Vagina (tissue), 2 donors: ENCODE measurements around the gene PRAC2.

Experiments used
- CTCF ChIP-seq, 3 experiments: fragments of 450-650 bp in 2 of 3; fragments of 200-600 bp in 1 of 3; sonication (generic) in 1 of 3; IDR thresholded peaks; one replicate each; pipeline ENCODE4 v1.5.1; 2017 to 2019; ENCODE audit warnings: antibody characterized with exemption in 3 of 3, mild to moderate bottlenecking in 2 of 3, moderate library complexity in 2 of 3
- POLR2A ChIP-seq, 2 donors: fragments of 450-650 bp; IDR thresholded peaks; one replicate each; pipeline ENCODE4 v1.6.1; 2017; ENCODE audit warnings: antibody characterized with exemption in 2 of 2, mild to moderate bottlenecking in 2 of 2, moderate library complexity in 2 of 2
- POLR2AphosphoS5 ChIP-seq, 2 donors: sonication (generic); formaldehyde crosslinking; IDR thresholded peaks; one replicate each; pipeline ENCODE4 v1.9.0; 2017; ENCODE audit warnings: antibody characterized with exemption in 2 of 2, mild to moderate bottlenecking in 2 of 2, low read depth in 1 of 2; ENCODE audit not compliant: insufficient read depth in 1 of 2

GRCh38 chr17:48769009-48769675 is 46.2 kb downstream of the PRAC2 start:
- TF ChIP-seq CTCF (IDR thresholded peaks at IDR 0.05) (no peak), POLR2A (IDR thresholded peaks at IDR 0.05) (no peak), POLR2AphosphoS5 (IDR thresholded peaks at IDR 0.05; ENCODE audit: insufficient read depth in 1 of 2, low read depth in 1 of 2) (no peak)
